Astrocyte (in vitro differentiated cells and primary cell): ENCODE results near the gene SULT2B1. TPM values are rescaled to one million over a fixed set of nuclear protein-coding genes. Genes with fewer than 3 reads are reported as not detected.
A peak's percentile ranks its signal among the peaks of the same experiment; 100 is the strongest.

Experiments used
- DNase-seq: peaks from one replicate; pipeline ENCODE4 v3.0.0-alpha.2; 2010; ENCODE audit warnings: low read depth
- FAIRE-seq: peaks from 2 replicates; lab custom pipeline; 2011; peaks lifted over from hg19 to GRCh38; lab: Jason Lieb, UNC
- H2AFZ ChIP-seq: 2 replicates; pipeline ENCODE4 v1.6.0; 2012; ENCODE audit warnings: low read depth, low read length, inconsistent platforms
- H3K27ac ChIP-seq: 2 replicates; pipeline ENCODE4 v1.5.1; 2011; ENCODE audit warnings: low read depth, low read length, inconsistent platforms
- H3K27me3 ChIP-seq: 2 replicates; pipeline ENCODE4 v1.6.0; 2011; ENCODE audit warnings: low read length, inconsistent platforms; ENCODE audit not compliant: insufficient read depth
- H3K36me3 ChIP-seq: 2 replicates; pipeline ENCODE4 v1.5.1; 2011; ENCODE audit warnings: low read length, inconsistent platforms; ENCODE audit not compliant: insufficient read depth
- H3K4me1 ChIP-seq: 2 replicates; pipeline ENCODE4 v1.5.1; 2011; ENCODE audit warnings: low read length, inconsistent platforms; ENCODE audit not compliant: insufficient read depth
- H3K4me2 ChIP-seq: 2 replicates; pipeline ENCODE4 v1.6.0; 2012; ENCODE audit warnings: low read length, inconsistent platforms
- H3K4me3 ChIP-seq: 2 replicates; pipeline ENCODE4 v1.5.1; 2011; ENCODE audit warnings: low read depth, mild to moderate bottlenecking, low read length, inconsistent platforms; ENCODE audit not compliant: insufficient read depth
- H3K79me2 ChIP-seq: 2 replicates; pipeline ENCODE4 v1.6.0; 2012; ENCODE audit warnings: mild to moderate bottlenecking, low read length, inconsistent platforms; ENCODE audit not compliant: insufficient read depth
- H3K9ac ChIP-seq: 2 replicates; pipeline ENCODE4 v1.6.0; 2012; ENCODE audit warnings: mild to moderate bottlenecking, low read length, inconsistent platforms
- H3K9me3 ChIP-seq: 2 replicates; pipeline ENCODE4 v1.5.1; 2012; ENCODE audit warnings: low read depth, mild to moderate bottlenecking, low read length, inconsistent platforms; ENCODE audit not compliant: insufficient read depth
- H4K20me1 ChIP-seq: 2 replicates; pipeline ENCODE4 v1.6.0; 2012; ENCODE audit warnings: low read length, inconsistent platforms; ENCODE audit not compliant: insufficient read depth
- H3K27ac Mint-ChIP-seq: one replicate; pipeline ENCODE4 v1.8.0; 2021; ENCODE audit warnings: mild to moderate bottlenecking, mixed read lengths; ENCODE audit not compliant: unreplicated experiment
- H3K27me3 Mint-ChIP-seq: one replicate; pipeline ENCODE4 v1.8.0; 2021; ENCODE audit warnings: low read depth, mixed read lengths; ENCODE audit not compliant: unreplicated experiment
- H3K36me3 Mint-ChIP-seq: one replicate; pipeline ENCODE4 v1.8.0; 2021; ENCODE audit warnings: low read depth, mixed read lengths; ENCODE audit not compliant: unreplicated experiment
- H3K4me1 Mint-ChIP-seq: one replicate; pipeline ENCODE4 v1.8.0; 2021; ENCODE audit warnings: low read depth, mixed read lengths; ENCODE audit not compliant: unreplicated experiment
- H3K4me3 Mint-ChIP-seq: one replicate; pipeline ENCODE4 v1.8.0; 2021; ENCODE audit warnings: mild to moderate bottlenecking, moderate library complexity, mixed read lengths; ENCODE audit not compliant: unreplicated experiment
- H3K9me3 Mint-ChIP-seq: one replicate; pipeline ENCODE4 v1.8.0; 2021; ENCODE audit warnings: mild to moderate bottlenecking, mixed read lengths; ENCODE audit not compliant: unreplicated experiment
- CTCF ChIP-seq: IDR thresholded peaks from 2 replicates; pipeline ENCODE4 v1.5.1; 2011; ENCODE audit warnings: low read depth, mild to moderate bottlenecking, inconsistent platforms, low read length, moderate library complexity; ENCODE audit not compliant: insufficient read depth
- EZH2 ChIP-seq: IDR thresholded peaks from 2 replicates; pipeline ENCODE4 v1.6.1; 2012; ENCODE audit warnings: mild to moderate bottlenecking, low read length, inconsistent platforms; ENCODE audit not compliant: insufficient read depth
- total RNA-seq: library from RNA; stranded (reverse); gene quantifications from 2 replicates; pipeline ENCODE4 v1.2.1, GENCODE V29; 2021

The SULT2B1 gene
- total RNA-seq, 1 donor from 2014 or later: not detected

GRCh38 chr19:48627201-48627864, 75.4 kb downstream of the SULT2B1 start:
- Histone ChIP-seq H3K79me2 (peaks cover 17% of the 10 kb centered on the region), H3K27ac (no peak overlapping the region), H3K27me3 (no peaks in the 10 kb centered on the region), H4K20me1 (peaks cover 4% of the 10 kb centered on the region), H2AFZ (no peak overlapping the region), H3K9ac (no peak overlapping the region), H3K4me1 (peaks cover 20% of the 10 kb centered on the region), H3K36me3 (no peaks in the 10 kb centered on the region), H3K9me3 (no peaks in the 10 kb centered on the region), H3K4me2 (no peak overlapping the region), H3K4me3 (no peak overlapping the region)
- no peak for FAIRE-seq
- H3K9me3 Mint-ChIP-seq: no peaks in the 10 kb centered on the region
- peaks cover 9% of the 10 kb centered on the region for H3K4me1 Mint-ChIP-seq
- peak overlapping the region; percentile 16 for H3K4me3 Mint-ChIP-seq
- H3K36me3 Mint-ChIP-seq: peaks cover 5% of the 10 kb centered on the region
- no peak for DNase-seq
- no peak overlapping the region for H3K27ac Mint-ChIP-seq
- no peak for TF ChIP-seq EZH2
- TF ChIP-seq CTCF: no peak
- H3K27me3 Mint-ChIP-seq: no peaks in the 10 kb centered on the region

GRCh38 chr19:48627865-48628314, 75.9 kb downstream of the SULT2B1 start:
- Histone ChIP-seq H3K27me3 (no peaks in the 10 kb centered on the region), H4K20me1 (peaks cover 4% of the 10 kb centered on the region), H3K27ac (no peak overlapping the region), H3K79me2 (peaks cover 17% of the 10 kb centered on the region), H3K4me3 (no peak overlapping the region), H2AFZ (no peak overlapping the region), H3K4me1 (peaks cover 20% of the 10 kb centered on the region), H3K36me3 (no peaks in the 10 kb centered on the region), H3K4me2 (no peak overlapping the region), H3K9ac (no peak overlapping the region), H3K9me3 (no peaks in the 10 kb centered on the region)
- FAIRE-seq (no peak), DNase-seq (no peak)
- Mint-ChIP-seq H3K4me3 (no peak overlapping the region), H3K27me3 (no peaks in the 10 kb centered on the region), H3K9me3 (no peaks in the 10 kb centered on the region), H3K27ac (no peak overlapping the region), H3K4me1 (peaks cover 7% of the 10 kb centered on the region), H3K36me3 (peaks cover 5% of the 10 kb centered on the region)
- TF ChIP-seq CTCF: no peak
- no peak for TF ChIP-seq EZH2
